ENCODE data around the gene TUBGCP6.
A peak's percentile ranks its signal among the peaks of the same experiment; 100 is the strongest.

TUBGCP6 gene

DNA sequence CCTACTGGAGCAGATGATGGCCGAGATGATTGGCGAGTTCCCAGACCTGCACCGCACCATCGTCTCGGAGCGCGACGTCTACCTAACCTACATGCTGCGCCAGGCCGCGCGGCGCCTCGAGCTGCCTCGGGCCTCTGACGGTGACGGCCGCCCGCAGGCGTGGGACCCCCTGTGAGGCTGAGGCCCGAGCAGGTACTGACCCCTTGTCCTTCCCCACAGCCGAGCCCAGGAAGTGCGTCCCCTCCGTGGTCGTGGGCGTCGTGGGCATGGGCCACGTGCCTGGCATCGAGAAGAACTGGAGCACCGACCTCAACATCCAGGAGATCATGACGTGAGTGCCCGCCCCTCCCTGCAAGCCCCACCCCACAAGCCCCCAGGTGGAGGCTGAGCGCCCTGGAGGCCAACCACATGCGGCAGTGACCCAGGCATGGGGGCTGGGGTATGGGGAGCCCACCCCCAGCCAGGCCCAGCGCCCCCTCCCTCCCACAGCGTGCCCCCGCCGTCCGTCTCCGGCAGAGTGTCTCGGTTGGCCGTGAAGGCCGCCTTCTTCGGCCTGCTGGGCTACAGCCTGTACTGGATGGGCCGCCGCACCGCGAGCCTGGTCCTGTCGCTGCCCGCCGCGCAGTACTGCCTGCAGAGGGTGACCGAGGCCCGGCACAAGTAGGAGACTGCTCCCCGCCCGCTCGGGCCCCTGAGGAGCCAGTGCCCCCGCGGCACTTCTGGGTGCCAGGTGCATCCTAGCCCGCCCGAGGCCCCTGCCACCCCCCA lies 46.8 kb downstream of the TUBGCP6 start:
- no peak for DNase-seq (ENCODE audit: low read depth in 3 of 3, low spot score in 1 of 3)

DNA sequence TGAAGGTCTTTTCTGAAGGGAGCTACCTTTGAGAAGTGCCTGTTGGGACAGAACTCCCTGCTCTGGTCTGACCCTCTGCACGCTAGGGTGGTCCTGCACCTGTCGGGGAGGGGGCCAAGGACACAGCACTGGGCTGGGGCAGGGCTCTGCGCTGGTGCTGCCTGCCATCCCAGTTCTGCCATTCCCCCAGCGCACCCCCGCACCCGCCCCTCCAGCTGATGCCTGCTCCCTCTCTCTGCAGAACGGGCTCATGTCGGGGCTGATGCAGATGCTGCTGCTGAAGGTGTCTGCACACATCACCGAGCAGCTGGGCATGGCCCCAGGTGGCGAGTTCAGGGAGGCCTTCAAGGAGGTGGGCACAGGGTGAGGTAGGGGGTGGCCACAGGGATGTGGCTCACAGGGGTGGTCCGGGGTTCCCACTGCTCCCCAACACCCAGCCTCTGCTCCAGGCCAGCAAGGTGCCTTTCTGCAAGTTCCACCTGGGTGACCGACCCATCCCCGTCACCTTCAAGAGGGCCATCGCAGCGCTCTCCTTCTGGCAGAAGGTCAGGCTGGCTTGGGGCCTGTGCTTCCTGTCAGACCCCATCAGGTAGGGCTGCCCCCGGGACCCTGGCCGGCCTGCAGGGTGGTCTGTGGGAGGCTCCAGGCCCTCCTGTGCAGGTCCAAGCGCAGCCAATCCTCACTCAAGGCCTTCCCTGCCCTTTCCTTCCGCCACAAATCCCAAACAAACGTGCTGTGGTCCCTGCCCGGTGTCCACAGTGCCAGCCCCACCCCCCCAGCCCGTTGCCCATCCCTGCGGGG lies 47.6 kb downstream of the TUBGCP6 start:
- no peak for DNase-seq (ENCODE audit: low read depth in 3 of 3, low spot score in 1 of 3)

DNA sequence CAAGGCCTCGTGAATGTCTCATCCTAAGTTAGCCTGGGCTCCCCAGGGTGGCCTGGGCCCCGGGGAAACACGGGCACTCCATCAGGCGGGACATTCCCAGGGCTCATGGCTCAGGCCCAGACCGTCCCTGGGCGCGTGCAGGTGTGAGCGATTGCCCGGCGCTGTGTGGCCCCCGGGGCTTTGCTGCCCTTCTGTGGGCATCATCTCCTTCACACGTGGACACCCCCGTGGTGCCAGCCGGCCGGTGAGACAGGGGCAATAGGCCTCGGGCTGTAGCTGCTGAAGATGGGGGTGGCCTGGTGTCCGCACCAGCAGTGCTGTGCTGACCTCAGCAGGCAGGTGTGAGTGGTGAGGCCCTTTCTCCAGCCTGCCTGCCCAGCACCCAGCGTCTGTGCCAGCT lies 48.6 kb downstream of the TUBGCP6 start:
- no peak for DNase-seq (ENCODE audit: low read depth in 3 of 3, low spot score in 1 of 3)

DNA sequence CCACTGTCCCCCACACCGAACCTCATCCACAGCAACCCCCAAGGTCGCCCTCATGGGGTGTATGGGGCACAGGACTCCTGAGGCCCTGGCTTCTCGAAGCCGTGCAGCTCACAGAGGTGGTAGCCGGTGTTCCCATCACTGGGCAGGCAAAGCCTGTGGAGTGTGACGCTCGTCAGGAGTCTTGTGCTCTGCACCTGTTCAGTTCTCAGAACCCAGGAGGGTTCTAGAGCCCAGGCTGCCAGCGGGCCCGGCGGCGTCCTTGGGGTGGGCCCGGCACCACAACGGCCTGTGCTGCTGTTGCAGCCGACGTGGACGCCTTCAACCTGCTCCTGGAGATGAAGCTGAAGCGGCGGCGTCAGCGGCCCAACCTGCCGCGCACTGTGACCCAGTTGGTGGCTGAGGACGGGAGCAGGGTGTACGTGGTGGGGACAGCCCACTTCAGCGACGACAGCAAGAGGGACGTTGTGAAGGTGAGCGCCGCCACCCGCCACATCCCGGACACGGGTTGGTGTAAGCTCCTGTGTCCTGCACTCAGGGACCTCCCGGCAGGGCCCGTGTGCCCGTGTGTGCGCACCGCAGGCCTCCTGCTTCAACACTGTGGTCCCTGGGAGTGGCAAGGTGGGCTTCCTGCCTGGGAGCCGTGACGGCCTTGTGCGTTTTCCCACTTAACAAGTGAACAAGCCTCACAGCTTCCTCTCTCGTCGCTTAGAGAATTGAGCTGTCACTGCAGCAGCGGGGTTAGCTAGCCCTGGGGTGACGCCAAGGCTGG lies 50.6 kb downstream of the TUBGCP6 start:
- DNase-seq (ENCODE audit: low read depth in 3 of 3, low spot score in 1 of 3) = no peak

DNA sequence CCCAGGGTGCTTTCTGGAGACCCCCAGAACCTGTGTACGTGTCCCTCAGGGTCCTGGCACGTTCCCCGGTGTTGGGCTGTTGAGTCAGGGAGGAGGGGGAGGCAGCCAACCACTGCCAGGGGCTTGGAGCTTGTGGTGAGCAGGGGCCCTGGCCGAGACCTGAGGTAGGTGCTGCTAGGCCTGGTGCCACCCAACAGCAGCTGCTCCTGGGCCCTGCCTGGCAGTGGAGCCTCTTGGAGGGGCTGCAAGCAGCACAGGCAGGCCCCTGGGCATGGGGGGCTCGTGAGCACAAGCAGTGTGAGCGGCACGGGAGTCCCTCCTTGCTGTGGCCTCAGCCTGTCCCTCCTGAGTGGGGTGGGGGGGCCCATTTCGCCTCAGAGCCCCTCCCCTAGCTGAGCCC lies 51.2 kb downstream of the TUBGCP6 start:
- DNase-seq (ENCODE audit: low read depth in 3 of 3, low spot score in 1 of 3) = no peak

DNA sequence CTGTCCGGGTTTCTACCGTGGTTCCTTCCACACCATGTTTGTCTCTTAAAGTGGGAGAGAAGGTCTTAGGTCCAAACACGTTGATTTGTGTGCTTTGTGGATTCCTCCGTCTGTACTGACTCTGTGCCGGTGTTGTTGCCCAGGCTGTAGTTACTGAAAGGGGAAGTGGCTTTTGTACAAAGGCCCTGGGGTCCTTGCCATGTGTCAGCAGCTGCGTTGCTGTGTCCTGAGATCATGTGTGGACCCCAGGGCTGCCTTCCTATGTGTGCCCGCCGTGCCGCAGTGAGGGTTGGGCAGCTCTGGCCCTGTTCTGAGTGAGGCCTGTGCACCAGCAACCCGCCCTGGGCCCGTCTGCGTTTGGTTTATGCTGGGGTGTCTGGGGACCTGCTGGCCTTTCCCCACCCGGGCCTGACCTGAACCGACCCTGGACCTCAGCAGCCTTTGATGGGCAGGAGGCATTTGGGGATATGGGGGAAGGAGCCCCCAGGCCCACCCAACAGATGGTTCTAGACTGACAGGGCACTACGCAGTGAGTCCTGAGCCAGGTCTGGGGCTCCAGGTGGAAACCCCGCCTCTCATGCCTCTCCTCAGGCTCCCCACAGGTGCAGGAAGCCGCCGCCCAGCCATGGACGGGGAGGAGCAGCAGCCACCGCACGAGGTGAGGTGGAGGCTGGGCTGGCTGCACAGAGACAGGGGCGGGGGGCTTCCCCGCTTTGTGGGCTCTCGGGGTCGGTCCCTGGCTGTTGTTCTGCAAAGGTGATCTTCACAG lies 52.2 kb downstream of the TUBGCP6 start:
- peak in 1 of 3 donors; percentile 43 for DNase-seq (ENCODE audit: low read depth in 3 of 3, low spot score in 1 of 3)

DNA sequence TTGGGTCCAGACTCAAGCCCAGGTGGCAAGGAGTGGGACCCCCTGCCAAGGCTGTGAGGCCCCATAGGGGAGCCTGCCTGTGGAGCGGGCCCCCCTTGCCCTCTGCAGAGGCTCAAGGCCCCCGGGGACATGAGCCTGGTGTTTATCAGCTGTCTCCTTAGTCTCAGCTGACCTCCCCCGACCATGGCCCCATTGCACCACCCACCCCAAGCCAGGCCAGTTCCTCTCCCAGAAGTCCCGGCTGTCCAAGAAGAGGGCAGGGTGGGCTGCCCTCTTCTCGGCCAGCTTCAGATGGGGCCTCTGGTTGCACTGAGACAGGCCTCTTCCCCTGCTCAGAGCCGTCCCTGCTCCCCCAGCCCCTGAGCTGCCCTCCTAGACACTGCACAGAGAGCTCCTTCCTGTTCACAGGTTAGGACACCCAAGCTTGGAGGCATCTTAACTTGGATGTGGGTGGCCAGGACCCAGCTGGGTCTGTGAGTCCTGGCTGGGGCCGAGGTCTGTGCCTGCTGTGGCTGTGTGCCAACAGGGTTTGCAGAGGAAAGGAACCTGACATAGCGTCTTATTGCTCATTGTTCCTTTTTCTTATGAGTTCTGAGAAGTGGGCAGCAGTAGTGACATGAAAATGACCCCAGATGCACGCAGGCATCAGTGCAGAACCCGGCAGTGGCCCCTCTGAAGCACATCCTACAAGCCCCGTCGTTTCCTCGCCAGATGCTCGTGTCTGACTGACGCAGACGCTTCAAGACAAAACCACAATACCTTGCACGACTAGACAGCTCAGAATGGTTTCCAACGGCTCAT lies 53.7 kb downstream of the TUBGCP6 start:
- peak; percentile 47 to 64 (median 50) for DNase-seq (ENCODE audit: low read depth in 3 of 3, low spot score in 1 of 3)

DNA sequence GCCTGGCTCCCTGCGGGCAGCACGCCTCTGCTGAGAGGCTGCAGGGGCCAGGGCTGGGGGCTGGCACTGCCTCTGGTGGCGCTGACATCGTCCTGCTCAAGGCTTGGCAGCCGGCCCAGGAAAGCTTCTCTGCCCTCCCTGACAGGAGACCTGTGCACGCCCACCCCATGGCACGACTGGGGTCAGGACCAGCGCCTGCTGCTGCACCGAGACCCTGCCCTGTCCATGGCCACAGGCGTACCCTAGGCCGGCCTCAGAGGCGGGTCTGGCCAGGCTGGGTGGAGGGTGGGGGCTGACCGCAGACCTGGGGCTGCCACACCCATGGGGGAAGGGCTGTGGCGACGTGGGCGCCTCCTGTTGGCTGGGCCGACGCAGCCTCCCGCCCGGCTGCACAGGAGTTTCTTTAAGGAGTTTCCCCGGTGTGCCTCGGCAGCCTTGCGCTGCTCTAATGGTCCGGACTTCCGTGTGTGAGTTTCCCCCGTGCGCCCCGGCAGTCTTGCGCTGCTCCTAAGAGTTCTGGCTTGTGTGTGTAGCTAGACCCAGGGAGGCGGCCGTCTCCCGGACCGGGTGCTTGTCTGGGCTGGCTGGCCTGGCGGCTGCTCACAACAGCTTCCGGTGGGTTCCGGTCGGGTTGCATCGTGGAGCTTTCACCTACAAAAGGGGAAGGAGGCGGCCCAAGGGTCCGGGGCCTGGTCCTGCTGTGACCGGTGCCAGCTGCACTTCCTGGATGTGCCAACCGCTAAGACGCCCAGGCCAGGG lies 54.5 kb downstream of the TUBGCP6 start:
- peak; percentile 59 to 68 (median 60) for DNase-seq (ENCODE audit: low read depth in 3 of 3, low spot score in 1 of 3)

DNA sequence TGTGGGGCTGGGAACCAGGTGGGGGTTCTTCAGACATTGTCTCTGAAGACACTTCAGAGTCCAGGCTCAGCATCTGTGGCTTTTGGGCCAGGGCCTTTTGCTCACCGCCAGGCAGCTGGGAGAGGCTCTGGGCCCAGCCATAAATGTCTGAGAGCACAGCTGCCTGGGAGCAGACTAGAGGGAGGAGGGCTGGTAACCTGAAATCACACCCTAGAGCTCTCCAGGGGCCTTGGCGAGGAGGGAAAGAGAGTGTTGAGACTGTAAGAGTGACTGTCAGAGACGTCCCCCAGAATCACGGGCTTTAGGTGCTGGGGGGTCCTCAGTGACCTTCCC lies 55.0 kb downstream of the TUBGCP6 start:
- no peak for DNase-seq (ENCODE audit: low read depth in 3 of 3, low spot score in 1 of 3)

DNA sequence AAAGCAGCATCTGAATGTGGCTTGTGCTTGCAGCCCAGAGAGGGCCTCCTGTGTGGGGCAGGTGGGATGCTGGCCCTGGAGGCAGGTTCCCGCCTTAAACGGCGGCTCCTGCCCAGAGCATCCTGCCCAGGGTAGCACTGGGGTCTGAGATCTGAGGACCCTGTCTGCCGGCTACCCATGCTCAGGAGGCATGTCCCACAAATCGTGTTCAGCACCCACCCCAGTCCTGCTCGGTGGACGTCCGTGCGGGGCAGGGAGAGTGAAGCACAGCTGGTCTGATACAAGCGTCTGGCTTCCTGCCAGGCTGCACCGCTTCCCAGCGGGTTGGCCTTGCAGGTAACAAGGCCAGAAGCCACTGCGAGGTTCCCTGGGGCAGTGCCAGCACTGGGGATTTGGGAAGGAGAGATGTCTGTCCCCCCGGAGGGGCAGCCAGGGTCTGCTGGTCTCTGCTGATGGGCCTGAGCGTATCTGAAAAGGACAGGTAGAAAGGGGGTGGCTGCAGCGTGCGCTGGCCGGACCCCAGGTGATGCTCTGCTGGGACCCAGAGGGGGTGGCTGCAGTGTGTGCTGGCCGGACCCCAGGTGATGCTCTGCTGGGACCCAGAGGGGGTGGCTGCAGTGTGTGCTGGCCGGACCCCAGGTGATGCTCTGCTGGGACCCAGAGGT lies 55.5 kb downstream of the TUBGCP6 start:
- no peak for DNase-seq (ENCODE audit: low read depth in 3 of 3, low spot score in 1 of 3)

DNA sequence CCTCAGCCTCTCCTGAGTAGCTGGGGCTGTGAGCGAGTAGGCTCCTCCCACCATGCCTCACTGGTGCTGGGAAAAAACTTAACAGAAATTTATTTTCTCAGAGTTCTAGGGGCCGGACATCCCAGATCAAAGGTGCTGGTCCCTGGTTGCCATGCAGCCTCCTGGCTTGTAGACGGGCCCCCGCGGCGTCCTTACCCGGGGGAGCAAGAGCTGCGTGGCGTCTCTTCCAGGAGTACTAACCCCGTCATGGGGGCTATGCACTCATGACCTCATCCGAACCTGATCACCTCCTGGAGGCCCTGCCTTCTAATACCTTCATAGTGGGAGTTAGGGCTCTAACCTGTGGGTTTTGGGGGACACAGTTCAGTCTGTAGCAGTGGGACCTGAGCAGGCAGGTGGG lies 56.5 kb downstream of the TUBGCP6 start:
- no peak for DNase-seq (ENCODE audit: low read depth in 3 of 3, low spot score in 1 of 3)

DNA sequence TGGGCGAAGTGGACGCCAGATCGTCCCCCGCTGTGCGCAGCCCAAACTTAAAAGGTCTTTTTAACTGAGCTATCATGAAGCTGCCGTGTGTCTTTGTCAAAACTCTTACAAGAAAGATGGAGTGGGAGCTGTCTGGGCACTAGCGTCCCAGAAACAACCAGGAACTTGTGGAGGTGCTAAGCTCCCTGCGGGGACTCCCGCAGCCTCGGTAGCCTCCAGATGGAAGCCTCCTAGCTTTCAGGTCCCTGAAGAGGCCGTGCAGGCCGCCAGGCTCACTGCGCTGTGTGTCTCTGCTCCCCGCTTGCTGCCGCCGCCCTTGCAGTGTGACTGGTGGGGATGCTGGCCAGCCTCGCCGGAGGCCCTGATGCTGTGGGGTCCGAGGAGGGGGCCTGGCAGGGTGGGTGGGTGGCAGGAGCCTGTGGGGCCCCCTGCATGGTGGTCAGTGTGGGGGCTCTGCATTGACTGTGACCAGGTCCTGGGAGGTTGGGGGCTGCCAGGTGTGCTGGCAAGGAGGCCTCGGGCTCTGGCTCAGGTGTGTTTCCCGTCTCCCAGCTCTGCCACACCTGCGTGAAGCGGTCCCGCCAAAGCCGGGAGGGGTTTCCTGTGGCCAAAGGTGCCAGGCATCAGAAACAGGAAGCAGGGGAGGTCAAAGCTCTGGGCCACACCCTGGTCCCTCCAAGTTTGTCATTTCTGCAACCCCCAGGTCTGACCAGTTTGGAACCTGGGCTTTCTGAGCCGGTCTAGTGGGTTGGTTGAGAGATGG lies 57.9 kb downstream of the TUBGCP6 start:
- no peak for DNase-seq (ENCODE audit: low read depth in 3 of 3, low spot score in 1 of 3)

DNA sequence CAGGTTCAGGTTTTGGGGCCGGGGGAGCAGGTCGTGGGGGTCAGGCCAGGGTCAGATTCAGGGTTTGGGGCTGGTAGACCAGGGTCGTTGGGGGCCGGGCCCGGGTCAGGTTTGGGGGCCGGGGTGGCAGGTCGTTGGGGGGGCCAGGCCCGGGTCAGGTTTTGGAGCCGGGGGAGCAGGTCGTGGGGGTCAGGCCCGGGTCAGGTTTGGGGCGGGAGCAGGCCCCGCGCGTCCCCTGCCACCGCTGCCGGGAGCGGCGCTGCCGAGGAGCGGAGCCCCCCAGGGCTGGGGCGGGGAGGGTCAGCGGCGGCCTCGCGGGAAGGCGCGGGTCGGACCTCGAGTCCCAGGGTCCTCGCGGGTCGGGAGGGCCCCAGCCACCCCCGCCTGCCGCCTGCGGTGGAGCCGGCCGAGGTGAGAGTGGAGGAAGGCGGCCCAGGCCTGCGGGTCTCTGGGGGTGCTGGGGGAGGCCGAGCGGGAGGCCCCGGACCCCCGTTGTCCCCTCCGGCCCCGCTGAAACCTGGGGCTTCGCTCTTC lies 58.6 kb downstream of the TUBGCP6 start:
- DNase-seq (ENCODE audit: low read depth in 3 of 3, low spot score in 1 of 3) = no peak

DNA sequence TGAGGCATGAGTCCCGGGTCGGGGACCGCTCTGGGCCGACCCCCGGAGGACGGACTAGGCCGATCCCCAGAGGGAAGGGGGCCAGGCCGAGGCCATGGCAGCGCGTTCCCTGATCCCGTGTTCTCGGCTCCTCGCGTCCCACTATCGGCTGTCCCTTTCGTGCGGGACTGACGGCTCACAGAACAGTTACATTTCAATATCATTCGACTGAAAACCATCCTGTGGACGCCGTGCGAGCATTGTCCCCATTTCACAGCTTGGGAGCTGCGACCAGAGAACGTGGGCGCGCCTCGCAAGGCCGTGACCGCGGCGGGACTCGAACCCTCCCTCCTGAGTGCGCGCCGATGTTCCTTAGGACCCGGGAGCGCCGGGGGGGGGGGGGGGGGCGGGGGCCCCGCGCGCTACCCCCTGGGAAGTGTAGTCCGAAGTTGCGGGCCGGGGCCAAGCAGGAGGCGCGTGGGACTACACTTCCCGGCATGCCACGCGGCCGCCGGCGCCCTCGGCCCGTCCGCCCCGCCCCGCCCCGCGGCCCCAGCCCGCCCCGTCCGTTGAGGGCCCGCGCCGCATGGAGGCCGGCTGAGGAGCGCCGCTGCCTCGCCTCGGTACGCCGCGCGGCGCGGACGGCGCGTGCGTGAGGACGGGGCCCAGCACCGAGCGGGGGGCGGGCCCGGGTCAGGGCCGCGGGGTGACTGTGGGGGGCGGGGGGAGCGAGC lies 59.3 kb downstream of the TUBGCP6 start, which contains the start of gene TRABD:
TSS of gene TRABD (plus strand) at position 539 of the 713 bp plus-strand sequence. CDS start 7,148 bp downstream, outside the sequence.
- DNase-seq (ENCODE audit: low read depth in 3 of 3, low spot score in 1 of 3) = peak; percentile 61 to 83 (median 76)

DNA sequence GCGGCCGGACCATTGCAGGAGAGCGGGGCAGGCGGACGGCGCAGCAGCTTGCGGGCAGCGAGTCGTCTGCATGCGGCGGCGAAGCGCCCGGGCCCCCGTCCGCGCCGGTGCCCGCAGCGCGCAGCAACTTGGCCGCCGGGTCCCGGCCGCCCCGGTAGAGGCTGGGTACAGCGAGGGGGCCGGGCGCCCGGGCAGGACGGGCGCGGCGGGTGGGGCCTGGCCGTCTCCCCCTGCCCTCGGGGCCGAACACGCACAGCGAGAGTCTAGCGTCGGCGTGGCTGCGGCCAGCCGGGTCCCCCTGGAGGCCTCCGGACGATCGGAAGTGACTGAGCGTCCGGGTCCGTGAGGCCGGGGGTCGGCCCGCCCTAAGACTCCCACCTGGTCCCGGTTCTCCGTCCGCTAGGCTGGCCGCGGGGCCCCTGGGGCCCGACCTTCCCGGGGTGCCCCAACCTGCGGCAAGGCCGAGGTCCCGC lies 59.9 kb downstream of the TUBGCP6 start:
- DNase-seq (ENCODE audit: low read depth in 3 of 3, low spot score in 1 of 3) = no peak

DNA sequence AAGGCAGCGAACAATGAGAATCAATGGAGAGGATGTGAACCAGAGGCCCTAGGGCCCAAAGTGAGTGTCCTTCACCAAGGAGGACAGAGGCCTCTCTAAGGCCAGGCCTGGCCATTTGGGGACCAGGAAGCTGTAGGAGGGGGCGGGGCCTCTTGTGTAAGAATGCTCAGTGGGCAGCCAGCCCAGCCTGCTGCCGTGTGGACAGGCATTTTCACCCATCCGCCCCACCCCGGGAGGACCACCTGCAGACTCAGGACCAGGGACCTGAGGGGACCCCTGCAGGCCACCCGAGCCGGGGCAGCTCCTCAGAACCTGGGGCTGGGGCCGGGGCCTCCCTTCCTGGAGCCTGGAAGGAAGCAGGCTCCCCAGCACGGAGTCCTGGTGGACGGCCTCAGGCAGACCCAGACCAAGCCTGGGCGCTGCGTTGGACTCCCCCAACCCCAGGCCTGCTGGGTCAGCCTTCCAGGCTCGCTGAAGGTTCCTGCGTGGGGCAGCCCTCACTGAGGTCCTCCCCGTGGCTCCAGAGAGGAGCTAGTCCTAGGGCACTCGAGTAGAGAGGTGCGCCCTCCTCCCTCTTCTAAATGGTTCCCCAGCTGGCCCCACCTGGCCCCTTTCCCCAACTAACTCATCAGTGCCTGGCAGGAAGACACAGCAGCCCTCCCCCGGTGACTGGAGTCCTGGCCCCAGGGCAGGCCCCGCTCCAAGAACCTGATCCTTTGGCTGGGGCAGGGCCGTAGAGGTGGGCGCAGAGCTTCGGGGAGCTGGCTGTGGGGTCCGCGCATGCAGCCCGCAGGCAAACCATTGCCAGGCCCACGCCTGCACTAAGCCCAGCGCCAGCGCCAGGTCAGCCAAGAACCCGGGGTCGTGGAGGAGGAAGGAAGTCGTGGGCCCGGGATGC lies 60.6 kb downstream of the TUBGCP6 start:
- DNase-seq (ENCODE audit: low read depth in 3 of 3, low spot score in 1 of 3) = no peak
